Activated T-helper 17 cell treated with anti-CD3 and anti-CD28 coated beads, Interleukin-2, amount 50 U/mL, for 72 hours (primary cell): Measurements from ENCODE around the gene CAP2. TPM values are rescaled to one million over a fixed set of nuclear protein-coding genes. Genes with fewer than 3 reads are reported as not detected.
"Not testable (repeated sequence)": the region's sequence is repeated elsewhere in the genome, so short reads cannot be mapped to it uniquely, and the experiment has no call there.

ENCODE experiments used
- ATAC-seq: fragments of 150-1000 bp; cut with Tn5 transposase; replicated peaks from 2 replicates; pipeline ENCODE4 v1.10.0; 2021; ENCODE audit warnings: mild to moderate bottlenecking, moderate library complexity
- H3K27ac Mint-ChIP-seq: one replicate; pipeline ENCODE4 v1.8.0; 2022; ENCODE audit warnings: mixed read lengths
- H3K27me3 Mint-ChIP-seq: one replicate; pipeline ENCODE4 v1.8.0; 2022; ENCODE audit warnings: mixed read lengths
- H3K36me3 Mint-ChIP-seq: one replicate; pipeline ENCODE4 v1.8.0; 2022; ENCODE audit warnings: low read depth, mild to moderate bottlenecking, mixed read lengths
- H3K4me1 Mint-ChIP-seq: one replicate; pipeline ENCODE4 v1.8.0; 2022; ENCODE audit warnings: mixed read lengths
- H3K4me3 Mint-ChIP-seq: one replicate; pipeline ENCODE4 v1.8.0; 2022; ENCODE audit warnings: mild to moderate bottlenecking, mixed read lengths
- H3K9me3 Mint-ChIP-seq: one replicate; pipeline ENCODE4 v1.8.0; 2022; ENCODE audit warnings: mixed read lengths
- total RNA-seq, 2 donors: library from RNA; stranded (reverse); gene quantifications; one replicate each; pipeline ENCODE4 v1.2.3, GENCODE V29; 2022

The CAP2 gene
- total RNA-seq, 2 donors from 2014 or later = not detected

DNA sequence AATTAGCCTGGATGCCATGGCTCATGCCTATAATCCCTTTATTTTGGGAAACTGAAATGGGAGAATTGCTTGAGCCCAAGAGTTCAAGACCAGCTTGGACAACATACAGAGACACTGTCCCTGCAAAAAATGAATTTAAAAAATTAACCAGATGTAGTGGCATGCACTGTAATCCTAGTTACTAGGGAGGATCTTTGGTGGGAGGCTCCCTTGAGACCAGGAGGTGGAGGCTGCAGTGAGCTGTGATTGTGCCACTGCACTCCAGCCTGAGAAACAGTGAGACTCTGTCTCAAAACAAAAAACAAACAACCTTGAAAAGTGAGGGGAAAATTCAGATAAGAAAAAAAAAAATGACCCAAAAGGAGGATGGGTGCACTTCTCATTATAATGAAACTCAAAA lies 23.4 kb downstream of the CAP2 start:
- Mint-ChIP-seq H3K27ac (no peak overlapping the region), H3K36me3 (no peaks in the 10 kb centered on the region), H3K4me3 (no peak overlapping the region), H3K9me3 (no peaks in the 10 kb centered on the region), H3K27me3 (peaks cover 19% of the 10 kb centered on the region), H3K4me1 (no peaks in the 10 kb centered on the region)
- no peak for ATAC-seq

DNA sequence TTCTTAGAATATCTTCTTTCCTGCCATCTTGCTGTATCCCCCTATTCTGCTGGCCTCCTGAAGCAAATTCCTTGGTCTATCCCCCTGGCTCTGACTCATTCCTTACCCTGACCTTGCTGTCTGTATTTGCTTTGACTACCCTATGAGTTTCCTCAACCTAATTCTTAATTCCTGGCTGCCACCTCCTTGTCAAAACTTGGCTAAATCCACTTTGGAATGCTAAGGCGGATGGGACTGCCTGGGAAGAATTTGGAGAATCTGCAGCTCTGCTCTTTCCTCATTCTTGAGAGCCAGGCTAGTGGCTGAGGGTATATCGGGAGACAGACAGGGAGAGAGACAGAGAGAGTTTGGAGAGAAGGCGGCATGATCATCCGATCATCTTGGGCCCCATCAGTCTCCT lies 24.4 kb downstream of the CAP2 start:
- ATAC-seq = no peak
- H3K4me1 Mint-ChIP-seq = no peaks in the 10 kb centered on the region
- peaks cover 17% of the 10 kb centered on the region for H3K27me3 Mint-ChIP-seq
- H3K27ac Mint-ChIP-seq = no peak overlapping the region
- no peaks in the 10 kb centered on the region for H3K36me3 Mint-ChIP-seq
- H3K9me3 Mint-ChIP-seq = no peaks in the 10 kb centered on the region
- H3K4me3 Mint-ChIP-seq = no peak overlapping the region

DNA sequence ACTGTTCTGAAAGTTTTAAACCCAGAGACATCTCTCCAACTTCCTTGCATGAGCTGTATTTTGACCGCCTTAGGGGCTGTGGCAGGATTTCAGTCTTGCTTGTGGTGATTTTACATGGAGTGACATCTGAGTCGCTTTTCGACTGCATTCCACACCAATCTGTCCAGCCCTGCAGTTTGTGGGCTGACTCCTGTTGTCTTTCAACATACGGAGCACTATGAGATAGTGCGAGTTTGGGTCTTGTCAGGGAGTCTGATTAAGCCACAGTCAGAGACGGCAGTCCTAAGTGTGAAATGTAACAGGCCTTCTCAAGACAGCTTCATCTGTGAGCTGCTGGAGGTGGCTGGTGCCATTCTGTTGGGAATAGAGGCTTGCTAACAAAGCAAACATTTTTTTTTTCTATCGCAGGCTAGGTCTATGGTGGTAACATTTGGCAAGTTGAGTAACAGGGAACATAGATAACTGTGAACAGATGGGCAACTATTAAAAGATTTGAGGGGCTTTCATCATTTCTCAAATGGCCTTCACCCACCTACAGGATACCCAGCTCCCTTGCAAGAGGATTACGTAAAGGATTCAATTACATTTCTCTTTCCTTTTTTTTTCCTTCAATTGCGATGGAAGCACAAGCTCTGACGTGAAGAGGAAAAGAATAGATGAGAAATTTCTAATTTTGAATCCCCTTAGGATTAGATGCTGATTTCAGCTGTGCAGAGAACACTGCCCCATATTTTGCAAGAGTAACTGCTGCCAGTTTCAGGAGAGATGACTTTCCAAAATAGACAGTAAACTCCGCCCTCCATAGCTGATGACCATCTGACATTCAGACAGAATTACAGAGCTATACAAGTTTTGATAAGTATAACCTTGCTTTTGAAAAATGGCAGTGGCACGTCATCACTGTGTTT lies 25.1 kb downstream of the CAP2 start:
- Mint-ChIP-seq H3K27me3 (peaks cover 15% of the 10 kb centered on the region), H3K4me1 (no peaks in the 10 kb centered on the region), H3K27ac (no peak overlapping the region), H3K36me3 (no peaks in the 10 kb centered on the region), H3K4me3 (no peak overlapping the region), H3K9me3 (no peaks in the 10 kb centered on the region)
- no peak for ATAC-seq

DNA sequence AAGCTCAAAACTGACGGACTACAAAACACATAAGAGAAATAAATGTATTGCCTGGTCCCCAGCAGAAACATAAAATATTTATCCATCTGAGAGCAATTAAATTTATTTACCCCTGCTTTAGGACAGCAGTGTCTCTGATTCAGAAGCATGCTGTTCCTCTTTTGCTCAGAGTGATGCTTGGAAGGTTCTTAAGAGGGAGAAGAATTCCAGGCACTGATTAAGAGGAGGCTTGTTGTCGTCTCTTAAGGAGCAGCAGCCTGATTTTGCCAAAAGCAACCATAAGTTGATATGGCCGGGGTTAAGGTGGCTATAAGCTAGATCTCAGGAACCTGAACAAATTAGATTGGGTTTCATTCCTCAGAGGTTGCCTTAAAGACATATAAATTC lies 25.8 kb downstream of the CAP2 start:
- Mint-ChIP-seq H3K27ac (no peak overlapping the region), H3K36me3 (no peaks in the 10 kb centered on the region), H3K4me1 (no peaks in the 10 kb centered on the region), H3K4me3 (no peak overlapping the region), H3K27me3 (peaks cover 15% of the 10 kb centered on the region), H3K9me3 (no peaks in the 10 kb centered on the region)
- ATAC-seq = no peak

DNA sequence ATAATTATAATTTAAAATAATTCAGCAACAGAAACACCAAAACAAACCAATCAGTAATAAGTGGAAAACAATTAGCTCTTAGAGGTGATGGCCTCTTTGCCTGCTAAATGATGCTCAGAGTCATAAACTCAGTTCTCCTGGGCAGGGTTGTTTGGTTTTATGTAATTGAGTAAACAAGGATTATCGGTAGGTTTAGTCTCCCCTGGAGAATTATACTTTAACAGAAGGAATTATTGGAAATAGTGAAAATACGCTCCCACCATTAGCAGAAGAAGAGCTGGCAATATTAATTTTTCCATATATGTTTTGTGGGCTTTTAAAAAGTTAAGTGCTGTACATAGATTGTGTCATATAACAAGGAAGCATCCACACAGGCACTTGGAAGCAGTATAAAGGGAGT lies 27.0 kb downstream of the CAP2 start:
- Mint-ChIP-seq H3K27ac (no peak overlapping the region), H3K4me3 (no peak overlapping the region), H3K4me1 (no peaks in the 10 kb centered on the region), H3K27me3 (peaks cover 15% of the 10 kb centered on the region), H3K9me3 (no peaks in the 10 kb centered on the region), H3K36me3 (no peaks in the 10 kb centered on the region)
- ATAC-seq = no peak

DNA sequence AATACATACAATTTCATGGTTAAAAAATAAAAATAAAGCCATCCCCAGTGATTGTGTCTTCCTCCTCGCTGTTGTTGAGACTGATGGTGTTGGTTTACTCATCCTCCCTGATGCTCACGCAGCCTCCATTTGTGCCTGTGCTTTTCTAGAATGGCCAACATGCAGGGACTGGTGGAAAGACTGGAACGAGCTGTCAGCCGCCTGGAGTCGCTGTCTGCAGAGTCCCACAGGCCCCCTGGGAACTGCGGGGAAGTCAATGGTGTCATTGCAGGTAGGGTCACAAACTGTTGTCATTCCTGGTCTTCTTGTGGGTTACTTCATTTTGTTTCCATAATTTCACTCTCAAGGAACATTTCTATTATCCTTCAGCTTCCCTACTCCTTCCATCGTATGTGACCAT lies 28.0 kb downstream of the CAP2 start:
- H3K27me3 Mint-ChIP-seq = peaks cover 12% of the 10 kb centered on the region
- H3K27ac Mint-ChIP-seq = no peak overlapping the region
- no peak for ATAC-seq
- no peaks in the 10 kb centered on the region for H3K9me3 Mint-ChIP-seq
- H3K4me3 Mint-ChIP-seq = no peak overlapping the region
- H3K36me3 Mint-ChIP-seq = no peaks in the 10 kb centered on the region
- no peaks in the 10 kb centered on the region for H3K4me1 Mint-ChIP-seq

DNA sequence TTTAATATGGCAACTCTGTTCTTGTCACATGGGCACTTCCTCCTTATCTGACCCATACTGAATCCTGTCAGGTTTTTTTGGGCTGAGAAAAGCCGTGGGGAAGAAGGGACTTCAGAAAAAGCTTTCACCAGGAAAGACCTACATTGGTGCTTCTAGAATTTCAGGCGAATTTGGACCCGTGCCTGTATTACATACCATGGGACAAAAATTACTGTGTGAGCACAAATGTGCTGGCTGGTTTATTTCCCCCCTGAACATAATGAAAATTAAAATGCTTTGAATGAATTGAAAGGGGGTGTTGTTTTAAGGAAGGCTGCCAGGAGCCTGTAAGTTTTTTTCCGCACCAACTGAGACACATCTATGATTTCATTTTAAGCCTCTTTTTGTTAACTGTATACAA lies 29.6 kb downstream of the CAP2 start:
- no peaks in the 10 kb centered on the region for H3K36me3 Mint-ChIP-seq
- no peak overlapping the region for H3K4me3 Mint-ChIP-seq
- peaks cover 20% of the 10 kb centered on the region for H3K27me3 Mint-ChIP-seq
- no peak for ATAC-seq
- no peak overlapping the region for H3K27ac Mint-ChIP-seq
- H3K4me1 Mint-ChIP-seq = no peaks in the 10 kb centered on the region
- H3K9me3 Mint-ChIP-seq = no peaks in the 10 kb centered on the region

DNA sequence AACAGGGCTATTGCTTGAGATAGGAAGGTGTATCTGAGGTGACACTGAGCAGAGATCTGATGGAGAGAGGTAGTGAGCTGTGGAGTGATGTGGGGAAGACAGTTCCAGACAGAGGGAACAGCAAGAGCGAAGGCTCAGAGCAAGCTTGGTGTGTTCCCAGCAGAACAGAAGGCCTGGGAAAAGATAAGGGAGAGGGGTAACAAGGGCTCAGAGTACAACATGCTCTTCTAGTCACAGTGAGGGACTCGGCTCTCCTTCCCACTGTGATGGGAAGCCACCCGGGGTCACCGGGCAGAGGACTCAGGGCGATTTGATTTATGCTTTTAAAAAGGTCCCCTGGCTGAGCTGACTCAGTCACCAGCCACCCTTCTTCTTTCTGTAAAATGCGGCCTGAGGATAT lies 33.7 kb downstream of the CAP2 start:
- Mint-ChIP-seq H3K9me3 (no peaks in the 10 kb centered on the region), H3K27ac (no peak overlapping the region), H3K27me3 (peaks cover 10% of the 10 kb centered on the region), H3K4me3 (no peak overlapping the region), H3K36me3 (no peaks in the 10 kb centered on the region), H3K4me1 (no peaks in the 10 kb centered on the region)
- no peak for ATAC-seq

DNA sequence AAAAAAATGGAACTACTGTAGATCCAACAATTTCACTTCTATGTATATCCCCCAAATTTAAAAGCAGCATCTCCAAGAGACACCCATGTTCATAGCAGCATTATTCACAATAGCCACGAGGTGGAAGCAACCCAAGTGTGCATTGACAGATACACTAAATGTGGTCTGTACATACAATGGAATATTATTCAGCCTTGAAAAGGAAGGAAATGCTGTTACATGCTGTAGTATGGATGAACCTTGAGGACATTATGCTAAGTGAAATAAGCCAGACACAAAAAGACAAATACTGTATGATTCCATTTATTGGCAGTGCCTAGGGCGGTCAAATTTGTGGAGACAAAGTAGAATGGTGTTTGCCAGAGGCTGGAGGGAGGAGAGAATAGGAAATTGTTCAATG lies 34.2 kb downstream of the CAP2 start:
- no peaks in the 10 kb centered on the region for H3K4me1 Mint-ChIP-seq
- no peak overlapping the region for H3K27ac Mint-ChIP-seq

DNA sequence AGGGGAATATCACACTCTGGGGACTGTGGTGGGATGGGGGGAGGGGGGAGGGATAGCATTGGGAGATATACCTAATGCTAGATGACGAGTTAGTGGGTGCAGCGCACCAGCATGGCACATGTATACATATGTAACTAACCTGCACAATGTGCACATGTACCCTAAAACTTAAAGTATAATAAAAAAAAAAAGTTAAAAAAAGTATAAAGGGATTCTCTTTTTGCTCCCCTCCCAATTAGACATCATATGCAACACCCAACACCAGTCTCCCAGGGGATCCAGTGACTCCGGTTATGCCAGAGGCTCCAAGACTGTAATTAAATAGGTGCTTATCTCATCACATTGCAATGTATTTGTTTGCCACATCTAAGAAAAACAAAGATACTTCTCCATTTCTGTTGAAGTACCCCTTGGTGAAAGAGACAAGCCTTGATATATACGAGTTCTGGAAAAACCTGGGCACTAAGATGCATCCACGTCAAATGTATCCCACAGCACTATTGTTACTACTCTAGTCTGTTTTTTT lies 35.3 kb downstream of the CAP2 start:
- not testable (repeated sequence) for H3K9me3 Mint-ChIP-seq, ATAC-seq, H3K4me1 Mint-ChIP-seq, H3K36me3 Mint-ChIP-seq, H3K4me3 Mint-ChIP-seq, H3K27ac Mint-ChIP-seq
- H3K27me3 Mint-ChIP-seq = peaks cover 12% of the 10 kb centered on the region

More for the DNA sequence above, 34.2 kb downstream of the CAP2 start:
- no peak overlapping the region for H3K4me3 Mint-ChIP-seq
- no peaks in the 10 kb centered on the region for H3K36me3 Mint-ChIP-seq
- no peak for ATAC-seq
- peaks cover 10% of the 10 kb centered on the region for H3K27me3 Mint-ChIP-seq
- H3K9me3 Mint-ChIP-seq = no peaks in the 10 kb centered on the region

DNA sequence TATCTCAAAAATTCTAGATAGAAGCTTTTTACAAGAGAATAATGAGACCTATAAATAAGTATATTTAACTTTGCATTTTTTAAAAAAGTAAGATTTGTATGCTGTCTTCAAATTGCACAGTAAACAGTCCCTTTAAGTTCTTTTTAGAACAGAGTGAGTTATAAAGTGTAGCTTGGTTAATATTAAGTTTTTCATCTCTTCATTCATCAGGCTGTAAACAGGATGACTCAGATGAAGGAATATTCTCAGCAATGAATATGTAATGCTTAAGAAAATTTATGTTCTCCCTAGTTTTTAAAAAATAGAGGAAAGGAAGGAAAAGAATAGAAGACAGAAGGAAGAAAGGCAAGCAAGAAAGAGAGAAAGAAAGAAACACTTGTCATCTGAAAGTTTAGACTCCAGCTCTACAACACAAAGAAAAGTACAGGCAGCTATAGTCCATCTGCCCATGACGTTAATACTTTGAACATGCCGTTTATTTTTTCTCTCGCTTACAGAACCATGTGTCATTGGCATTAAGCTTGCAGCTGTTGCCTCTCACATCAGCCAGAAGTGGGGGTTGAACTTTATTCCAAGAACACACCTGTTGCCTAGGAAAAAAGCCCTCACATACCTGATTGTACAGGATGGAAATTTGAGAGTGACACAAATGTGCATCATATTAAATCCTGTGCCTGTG lies 36.1 kb downstream of the CAP2 start:
- H3K36me3 Mint-ChIP-seq = no peaks in the 10 kb centered on the region
- peaks cover 12% of the 10 kb centered on the region for H3K27me3 Mint-ChIP-seq
- H3K9me3 Mint-ChIP-seq = no peaks in the 10 kb centered on the region
- no peak for ATAC-seq
- no peak overlapping the region for H3K4me3 Mint-ChIP-seq
- H3K27ac Mint-ChIP-seq = no peak overlapping the region
- H3K4me1 Mint-ChIP-seq = no peaks in the 10 kb centered on the region

DNA sequence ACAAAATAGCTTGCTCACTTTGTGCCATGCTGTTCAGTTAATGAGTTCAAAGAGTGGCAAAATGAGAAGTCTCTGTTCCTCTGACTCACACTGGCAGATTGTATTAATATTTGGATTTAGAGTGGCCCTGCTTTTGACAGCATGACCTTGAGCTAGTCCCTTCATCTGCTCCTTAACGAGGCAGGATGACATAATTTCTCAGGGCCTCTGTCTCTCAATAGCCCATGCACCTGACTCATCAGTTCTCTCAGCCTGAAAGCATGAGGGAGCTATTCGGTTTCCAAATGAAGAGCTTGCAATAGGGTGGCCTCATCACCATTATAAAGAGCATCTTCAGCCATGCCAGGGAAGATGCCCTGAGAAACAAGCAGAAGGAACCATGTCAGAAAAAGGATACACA lies 38.2 kb downstream of the CAP2 start:
- no peak overlapping the region for H3K27ac Mint-ChIP-seq
- H3K4me1 Mint-ChIP-seq = no peaks in the 10 kb centered on the region
- H3K27me3 Mint-ChIP-seq = peaks cover 12% of the 10 kb centered on the region
- no peaks in the 10 kb centered on the region for H3K36me3 Mint-ChIP-seq
- H3K4me3 Mint-ChIP-seq = no peak overlapping the region
- no peaks in the 10 kb centered on the region for H3K9me3 Mint-ChIP-seq
- ATAC-seq = no peak

DNA sequence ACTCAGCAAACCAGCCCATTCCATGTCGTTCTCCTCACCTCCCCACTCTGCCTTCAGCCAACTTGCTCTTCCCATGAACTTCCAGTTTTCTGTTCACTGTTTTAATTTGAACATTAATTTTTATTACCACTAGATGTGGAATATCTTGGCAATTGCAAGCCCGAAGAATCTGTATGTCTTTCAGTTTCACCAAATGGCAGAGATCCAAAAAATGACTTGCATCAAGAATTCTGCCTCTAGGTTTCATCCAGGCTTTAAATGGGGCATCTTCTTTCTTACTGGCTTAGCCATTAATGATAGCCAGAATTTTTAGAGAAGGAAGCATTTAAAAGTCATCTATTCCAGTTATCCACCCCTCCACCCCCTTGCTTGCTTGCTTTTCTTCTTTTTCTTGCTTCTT lies 39.0 kb downstream of the CAP2 start:
- Mint-ChIP-seq H3K4me3 (no peak overlapping the region), H3K36me3 (no peaks in the 10 kb centered on the region), H3K9me3 (no peaks in the 10 kb centered on the region), H3K27ac (no peak overlapping the region), H3K4me1 (no peaks in the 10 kb centered on the region), H3K27me3 (peaks cover 11% of the 10 kb centered on the region)
- ATAC-seq = no peak

DNA sequence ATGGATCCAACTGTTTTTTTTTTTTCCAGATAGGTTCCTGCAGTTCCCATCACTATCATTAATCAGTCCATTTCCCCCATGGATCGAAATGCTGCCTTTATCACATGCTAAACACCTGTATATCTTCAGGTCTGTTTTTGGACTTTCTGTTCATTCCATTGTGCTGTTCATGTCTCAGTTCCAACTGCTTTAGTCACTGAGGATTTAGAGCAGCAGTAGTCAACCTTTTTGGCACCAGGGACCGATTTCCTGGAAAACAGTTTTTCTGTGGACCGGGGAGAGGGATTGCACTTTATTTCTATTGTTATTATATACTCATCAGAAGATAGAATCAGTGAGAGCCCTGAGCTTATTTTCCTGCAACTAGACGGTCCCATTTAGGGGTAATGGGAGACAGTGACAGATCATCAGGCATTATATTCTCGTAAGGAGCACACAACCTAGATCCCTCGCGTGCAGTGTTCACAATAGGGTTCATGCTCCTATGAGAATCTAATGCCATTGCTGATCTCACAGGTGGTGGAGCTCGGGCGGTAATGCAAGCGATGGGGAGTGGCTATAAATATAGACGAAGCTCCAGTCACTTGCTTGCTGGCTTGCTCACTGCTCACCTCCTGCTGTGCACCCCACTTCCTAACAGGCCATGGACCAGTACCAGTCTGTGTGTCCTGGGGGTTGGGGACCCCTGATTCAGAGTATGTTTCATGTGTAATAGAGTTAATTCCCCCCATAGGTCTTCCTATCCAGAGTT lies 46.0 kb downstream of the CAP2 start:
- Mint-ChIP-seq H3K27me3 (peaks cover 9% of the 10 kb centered on the region), H3K36me3 (no peaks in the 10 kb centered on the region), H3K9me3 (no peaks in the 10 kb centered on the region), H3K27ac (no peak overlapping the region), H3K4me3 (no peak overlapping the region), H3K4me1 (no peaks in the 10 kb centered on the region)
- ATAC-seq = no peak
